ENCODE measurements around the gene CDHR3. TPM values are rescaled to one million over a fixed set of nuclear protein-coding genes. Genes with fewer than 3 reads are reported as not detected.

The CDHR3 gene
- total and polyA plus RNA-seq, 3 donors from 2014 or later, result 3.8 to 8.5 (median 7.5) TPM

GRCh38 chr7:105958012-105958411 is 5.1 kb upstream of the CDHR3 start:
- DNase-seq, result no peak
- Histone ChIP-seq H3K4me3 (no peak overlapping the region), H3K27ac (no peak overlapping the region), H3K4me1 (no peaks in the 10 kb centered on the region), H3K9me3 (no peaks in the 10 kb centered on the region), H3K27me3 (no peaks in the 10 kb centered on the region), H3K36me3 (ENCODE audit: low read depth, missing control alignments) (no peaks in the 10 kb centered on the region)
- WGBS, 2 donors, result 67 to 79% methylated on average over 3 of the region's 3 CpGs
- TF ChIP-seq POLR2A (IDR thresholded peaks at IDR 0.05), result no peak
- TF ChIP-seq, protein P1, sequence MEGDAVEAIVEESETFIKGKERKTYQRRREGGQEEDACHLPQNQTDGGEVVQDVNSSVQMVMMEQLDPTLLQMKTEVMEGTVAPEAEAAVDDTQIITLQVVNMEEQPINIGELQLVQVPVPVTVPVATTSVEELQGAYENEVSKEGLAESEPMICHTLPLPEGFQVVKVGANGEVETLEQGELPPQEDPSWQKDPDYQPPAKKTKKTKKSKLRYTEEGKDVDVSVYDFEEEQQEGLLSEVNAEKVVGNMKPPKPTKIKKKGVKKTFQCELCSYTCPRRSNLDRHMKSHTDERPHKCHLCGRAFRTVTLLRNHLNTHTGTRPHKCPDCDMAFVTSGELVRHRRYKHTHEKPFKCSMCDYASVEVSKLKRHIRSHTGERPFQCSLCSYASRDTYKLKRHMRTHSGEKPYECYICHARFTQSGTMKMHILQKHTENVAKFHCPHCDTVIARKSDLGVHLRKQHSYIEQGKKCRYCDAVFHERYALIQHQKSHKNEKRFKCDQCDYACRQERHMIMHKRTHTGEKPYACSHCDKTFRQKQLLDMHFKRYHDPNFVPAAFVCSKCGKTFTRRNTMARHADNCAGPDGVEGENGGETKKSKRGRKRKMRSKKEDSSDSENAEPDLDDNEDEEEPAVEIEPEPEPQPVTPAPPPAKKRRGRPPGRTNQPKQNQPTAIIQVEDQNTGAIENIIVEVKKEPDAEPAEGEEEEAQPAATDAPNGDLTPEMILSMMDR (IDR thresholded peaks at IDR 0.05), result no peak
- intact Hi-C loops (cut with DNase I; ENCODE audit: low total_unique reads), result no loop called here

DNA sequence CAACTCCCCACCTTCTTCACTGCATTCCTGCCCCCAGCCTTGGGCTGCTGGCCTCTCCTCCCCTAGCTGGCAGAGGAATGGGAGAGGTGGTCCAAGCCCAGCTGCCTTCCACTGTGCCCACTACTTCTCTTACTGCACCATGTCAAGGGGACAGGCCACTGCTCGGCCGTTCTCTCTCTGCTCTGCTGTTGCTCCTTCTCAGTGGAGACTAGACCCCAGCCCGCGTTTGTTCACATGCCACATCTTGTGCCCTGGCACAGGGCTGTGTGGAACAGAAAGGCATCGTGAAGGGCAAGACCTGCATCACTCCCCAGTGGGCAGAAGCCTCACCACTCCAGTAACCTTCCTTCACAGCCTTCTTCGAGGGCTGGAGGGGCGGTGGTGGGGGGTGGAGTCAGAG is 711 bp upstream of the CDHR3 start:
- Histone ChIP-seq H3K4me1 (no peaks in the 10 kb centered on the region), H3K36me3 (ENCODE audit: low read depth, missing control alignments) (no peaks in the 10 kb centered on the region), H3K27ac (no peak overlapping the region), H3K27me3 (no peaks in the 10 kb centered on the region), H3K4me3 (no peak overlapping the region), H3K9me3 (no peaks in the 10 kb centered on the region)
- no peak for DNase-seq
- TF ChIP-seq POLR2A (IDR thresholded peaks at IDR 0.05), result no peak
- TF ChIP-seq, protein P1 (IDR thresholded peaks at IDR 0.05), result no peak
- intact Hi-C loops (cut with DNase I; ENCODE audit: low total_unique reads), result no loop called here
- WGBS, 2 donors, result 89 to 91% methylated on average over 5 to 7 of the region's 7 CpGs

GRCh38 chr7:105971845-105972244 is 8.8 kb downstream of the CDHR3 start:
- no peaks in the 10 kb centered on the region for H3K4me1 ChIP-seq
- no peak overlapping the region for H3K27ac ChIP-seq
- intact Hi-C loops (cut with DNase I; ENCODE audit: low total_unique reads), result no loop called here
- no peak for DNase-seq
- WGBS, 2 donors, result 94 to 100% methylated on average over 2 of the region's 2 CpGs
- no peaks in the 10 kb centered on the region for H3K36me3 ChIP-seq (ENCODE audit: low read depth, missing control alignments)
- H3K27me3 ChIP-seq, result no peaks in the 10 kb centered on the region
- no peaks in the 10 kb centered on the region for H3K9me3 ChIP-seq
- H3K4me3 ChIP-seq, result no peak overlapping the region
- TF ChIP-seq, protein P1 (IDR thresholded peaks at IDR 0.05), result no peak
- TF ChIP-seq POLR2A (IDR thresholded peaks at IDR 0.05), result no peak

GRCh38 chr7:105972276-105972675 is 9.2 kb downstream of the CDHR3 start:
- 54 to 88% methylated on average over 4 of the region's 4 CpGs for WGBS, 2 donors
- TF ChIP-seq POLR2A (IDR thresholded peaks at IDR 0.05), result no peak
- TF ChIP-seq, protein P1 (IDR thresholded peaks at IDR 0.05), result no peak
- peaks cover 2% of the 10 kb centered on the region for H3K4me1 ChIP-seq
- H3K4me3 ChIP-seq, result no peak overlapping the region
- no peak for DNase-seq
- H3K27me3 ChIP-seq, result no peaks in the 10 kb centered on the region
- H3K36me3 ChIP-seq (ENCODE audit: low read depth, missing control alignments), result no peaks in the 10 kb centered on the region
- no peak overlapping the region for H3K27ac ChIP-seq
- H3K9me3 ChIP-seq, result no peaks in the 10 kb centered on the region
- intact Hi-C loops (cut with DNase I; ENCODE audit: low total_unique reads), result no loop called here

DNA sequence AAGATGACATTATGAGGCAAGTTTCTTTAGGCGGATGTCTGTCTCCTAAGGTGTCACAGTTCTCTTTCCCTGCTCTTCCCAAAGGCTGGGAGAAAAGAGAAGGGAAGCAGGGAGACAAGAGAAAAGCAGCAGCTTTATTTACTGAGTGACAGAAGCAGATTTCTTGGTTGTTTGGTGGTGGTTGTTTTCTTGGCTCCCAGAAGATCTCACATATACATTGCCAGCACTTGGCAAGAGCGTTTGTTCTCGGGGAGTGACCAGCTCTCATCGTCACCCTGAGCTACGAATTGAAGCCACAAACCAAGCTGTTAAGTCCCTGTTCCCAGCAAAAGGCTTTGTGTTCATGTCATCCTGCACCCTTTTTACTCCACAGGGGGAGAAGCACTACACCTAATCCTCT is 11.4 kb downstream of the CDHR3 start:
- intact Hi-C loops (cut with DNase I; ENCODE audit: low total_unique reads), result no loop called here
- TF ChIP-seq POLR2A (IDR thresholded peaks at IDR 0.05), result no peak
- TF ChIP-seq, protein P1 (IDR thresholded peaks at IDR 0.05), result no peak
- H3K4me3 ChIP-seq, result no peak overlapping the region
- no peak overlapping the region for H3K27ac ChIP-seq
- no peaks in the 10 kb centered on the region for H3K27me3 ChIP-seq
- no peaks in the 10 kb centered on the region for H3K9me3 ChIP-seq
- 62 to 86% methylated on average over 5 of the region's 5 CpGs for WGBS, 2 donors
- H3K36me3 ChIP-seq (ENCODE audit: low read depth, missing control alignments), result no peaks in the 10 kb centered on the region
- DNase-seq, result no peak
- peaks cover 16% of the 10 kb centered on the region for H3K4me1 ChIP-seq
